IgD-negative memory B cell (primary cell): Measurements from ENCODE around the gene RNU1-2. TPM values are rescaled to one million over a fixed set of nuclear protein-coding genes. Genes with fewer than 3 reads are reported as not detected.
A peak's percentile ranks its signal among the peaks of the same experiment; 100 is the strongest.
"Not testable (repeated sequence)": the region's sequence is repeated elsewhere in the genome, so short reads cannot be mapped to it uniquely, and the experiment has no call there.

Experiments used
- H3K27ac Mint-ChIP-seq, 3 donors: one replicate each; pipeline ENCODE4 v1.8.0; 2020 to 2022; ENCODE audit warnings: mild to moderate bottlenecking in 3 of 3, mixed read lengths in 3 of 3, moderate library complexity in 1 of 3
- H3K27me3 Mint-ChIP-seq: one replicate; pipeline ENCODE4 v1.8.0; 2021; ENCODE audit warnings: mixed read lengths
- H3K36me3 Mint-ChIP-seq: one replicate; pipeline ENCODE4 v1.8.0; 2020; ENCODE audit warnings: mild to moderate bottlenecking, mixed read lengths
- H3K4me1 Mint-ChIP-seq, 3 donors: one replicate each; pipeline ENCODE4 v1.8.0; 2020 to 2022; ENCODE audit warnings: mixed read lengths in 3 of 3, mild to moderate bottlenecking in 1 of 3
- H3K4me3 Mint-ChIP-seq, 4 donors: one replicate each; pipeline ENCODE4 v1.8.0; 2020 to 2022; ENCODE audit warnings: mild to moderate bottlenecking in 4 of 4, mixed read lengths in 4 of 4, moderate library complexity in 3 of 4
- H3K9me3 Mint-ChIP-seq, 3 donors: one replicate each; pipeline ENCODE4 v1.8.0; 2020 to 2021; ENCODE audit warnings: mixed read lengths in 3 of 3, mild to moderate bottlenecking in 1 of 3
- polyA plus RNA-seq: library from polyadenylated mRNA; unstranded; fragments of 300-500 nt; fragmentation: Illumina TruSeq; gene quantifications from one replicate; pipeline ENCODE4 v1.2.3, GENCODE V29; 2021

The RNU1-2 gene
- polyA plus RNA-seq, 1 donor from 2014 or later = not detected

GRCh38 chr1:16913181-16913832 is 17.5 kb downstream of the RNU1-2 start:
- H3K4me1 Mint-ChIP-seq = peaks cover 16 to 28% (median 19%) of the 10 kb centered on the region in 3 donors
- H3K27ac Mint-ChIP-seq = peak overlapping the region; percentile 61 to 88 (median 77)
- H3K9me3 Mint-ChIP-seq = no peaks in the 10 kb centered on the region

GRCh38 chr1:16913833-16914662 is 18.3 kb downstream of the RNU1-2 start:
- H3K9me3 Mint-ChIP-seq = no peaks in the 10 kb centered on the region
- peaks cover 16 to 28% (median 19%) of the 10 kb centered on the region in 3 donors for H3K4me1 Mint-ChIP-seq
- peak overlapping the region; percentile 87 to 95 (median 91) for H3K4me3 Mint-ChIP-seq
- H3K27me3 Mint-ChIP-seq = peaks cover 2% of the 10 kb centered on the region
- H3K36me3 Mint-ChIP-seq = no peaks in the 10 kb centered on the region
- H3K27ac Mint-ChIP-seq = peak overlapping the region in 2 of 3 donors; percentile 61 to 88

More at GRCh38 chr1:16913181-16913832, 17.5 kb downstream of the RNU1-2 start:
- Mint-ChIP-seq H3K27me3 (peaks cover 2% of the 10 kb centered on the region), H3K4me3 (peak overlapping the region; percentile 82 to 94 (median 88)), H3K36me3 (no peaks in the 10 kb centered on the region)

- peak overlapping the region; percentile 8 to 91 (median 30) for H3K27ac Mint-ChIP-seq
- H3K36me3 Mint-ChIP-seq, H3K27me3 Mint-ChIP-seq, H3K9me3 Mint-ChIP-seq: not testable (repeated sequence)
- peak overlapping the region; percentile 68 to 95 (median 90) for H3K4me3 Mint-ChIP-seq
- peaks cover 11 to 28% (median 17%) of the 10 kb centered on the region in 3 donors for H3K4me1 Mint-ChIP-seq
Measured at GRCh38 chr1:16914928-16915626, 19.3 kb downstream of the RNU1-2 start.

DNA sequence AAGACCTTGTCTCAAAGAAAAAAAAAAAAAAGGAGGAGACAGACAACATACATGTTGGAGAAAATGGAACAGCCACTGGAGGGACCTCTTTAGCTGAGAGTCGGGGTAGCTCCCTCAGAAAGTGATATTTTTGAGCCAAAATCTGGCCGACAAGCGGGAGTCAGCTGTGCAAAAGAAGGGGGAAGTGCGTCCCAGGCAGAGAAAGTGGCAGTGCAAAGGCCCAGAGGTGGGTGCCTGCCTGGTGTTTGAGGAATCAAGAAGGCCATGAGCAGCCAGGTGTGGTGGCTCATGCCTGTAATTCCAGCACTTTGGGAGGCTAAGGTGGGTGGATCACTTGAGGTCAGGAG is 19.8 kb downstream of the RNU1-2 start:
- Mint-ChIP-seq H3K4me3 (peak overlapping the region; percentile 5 to 87 (median 76)), H3K36me3 (no peaks in the 10 kb centered on the region), H3K27me3 (peaks cover 2% of the 10 kb centered on the region), H3K9me3 (no peaks in the 10 kb centered on the region), H3K27ac (peak overlapping the region in 2 of 3 donors; percentile 8 to 30), H3K4me1 (peaks cover 11 to 28% (median 17%) of the 10 kb centered on the region in 3 donors)

- Mint-ChIP-seq H3K4me3 (peak overlapping the region in 3 of 4 donors; percentile 5 to 68 (median 66)), H3K27ac (peak overlapping the region in 1 of 3 donors; percentile 8), H3K4me1 (peaks cover 11 to 32% (median 17%) of the 10 kb centered on the region in 3 donors)
- not testable (repeated sequence) for H3K27me3 Mint-ChIP-seq, H3K36me3 Mint-ChIP-seq, H3K9me3 Mint-ChIP-seq
Measured at GRCh38 chr1:16916036-16916880, 20.5 kb downstream of the RNU1-2 start.

GRCh38 chr1:16918371-16918770 is 22.6 kb downstream of the RNU1-2 start:
- Mint-ChIP-seq H3K27me3 (peaks cover 17% of the 10 kb centered on the region), H3K36me3 (no peaks in the 10 kb centered on the region), H3K9me3 (no peaks in the 10 kb centered on the region), H3K27ac (no peak overlapping the region), H3K4me3 (peak overlapping the region in 1 of 4 donors; percentile 55), H3K4me1 (peaks cover 5 to 27% (median 11%) of the 10 kb centered on the region in 3 donors)

DNA sequence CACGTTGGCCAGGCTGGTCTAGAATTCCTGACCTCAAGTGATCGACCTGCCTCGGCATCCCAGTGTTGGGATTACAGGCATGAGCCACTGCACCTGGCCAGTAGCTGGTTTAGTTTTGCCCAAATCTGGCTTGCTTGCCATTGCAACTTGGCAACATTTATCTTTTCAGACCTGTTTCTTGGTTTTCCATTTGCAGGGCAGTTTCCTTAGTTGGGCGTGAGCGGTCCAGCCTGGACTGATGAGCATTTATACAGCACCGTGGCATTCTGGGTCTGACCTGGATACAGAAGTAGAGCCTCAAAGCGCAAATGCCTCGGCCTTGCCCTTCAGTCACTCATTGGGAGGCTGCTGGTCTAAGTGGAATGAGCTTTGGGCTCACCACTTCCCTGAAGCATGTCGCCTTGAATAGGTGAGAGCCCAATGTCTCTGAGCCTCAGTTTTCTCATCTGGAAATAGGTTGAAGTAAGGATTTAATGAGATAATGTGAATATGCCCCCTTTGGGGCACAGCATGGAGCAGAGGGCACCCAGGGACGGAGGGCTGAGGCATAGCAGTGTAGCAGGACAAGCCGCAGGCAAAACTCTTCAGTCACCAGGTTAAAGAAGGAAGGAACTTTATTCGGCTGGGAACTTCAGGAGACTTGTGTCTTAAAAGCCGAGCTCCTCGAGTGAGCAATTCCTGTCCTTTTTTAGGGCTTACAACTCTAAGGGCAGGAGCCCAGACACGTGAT is 23.3 kb downstream of the RNU1-2 start:
- H3K4me3 Mint-ChIP-seq = peak overlapping the region in 1 of 4 donors; percentile 37
- peaks cover 5 to 23% (median 11%) of the 10 kb centered on the region in 3 donors for H3K4me1 Mint-ChIP-seq
- H3K27ac Mint-ChIP-seq, H3K9me3 Mint-ChIP-seq, H3K36me3 Mint-ChIP-seq: not testable (repeated sequence)
- peaks cover 17% of the 10 kb centered on the region for H3K27me3 Mint-ChIP-seq

DNA sequence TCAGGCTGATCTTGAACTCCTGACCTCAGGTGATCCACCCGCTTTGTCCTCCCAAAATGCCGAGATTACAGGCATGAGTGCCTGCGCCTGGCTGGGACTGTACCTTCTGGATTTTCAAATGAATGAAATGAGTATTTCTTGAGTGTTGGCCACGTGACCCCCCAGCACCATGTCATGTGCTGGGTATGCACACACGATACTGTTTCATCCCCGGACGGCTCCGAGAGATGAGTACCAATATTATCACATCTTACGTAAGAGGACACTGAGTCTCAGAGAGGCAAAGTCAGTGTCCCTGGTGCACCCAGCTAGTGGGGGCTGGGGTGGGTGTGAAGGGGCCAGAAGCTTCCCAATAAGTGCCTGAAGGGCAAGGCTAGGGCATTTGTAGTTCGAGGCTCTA is 25.2 kb downstream of the RNU1-2 start:
- H3K27ac Mint-ChIP-seq = no peak overlapping the region
- no peaks in the 10 kb centered on the region for H3K9me3 Mint-ChIP-seq
- no peaks in the 10 kb centered on the region for H3K36me3 Mint-ChIP-seq
- H3K4me1 Mint-ChIP-seq = peaks cover 5 to 17% (median 5%) of the 10 kb centered on the region in 3 donors
- peak overlapping the region in 1 of 4 donors; percentile 84 for H3K4me3 Mint-ChIP-seq
- peaks cover 22% of the 10 kb centered on the region for H3K27me3 Mint-ChIP-seq

DNA sequence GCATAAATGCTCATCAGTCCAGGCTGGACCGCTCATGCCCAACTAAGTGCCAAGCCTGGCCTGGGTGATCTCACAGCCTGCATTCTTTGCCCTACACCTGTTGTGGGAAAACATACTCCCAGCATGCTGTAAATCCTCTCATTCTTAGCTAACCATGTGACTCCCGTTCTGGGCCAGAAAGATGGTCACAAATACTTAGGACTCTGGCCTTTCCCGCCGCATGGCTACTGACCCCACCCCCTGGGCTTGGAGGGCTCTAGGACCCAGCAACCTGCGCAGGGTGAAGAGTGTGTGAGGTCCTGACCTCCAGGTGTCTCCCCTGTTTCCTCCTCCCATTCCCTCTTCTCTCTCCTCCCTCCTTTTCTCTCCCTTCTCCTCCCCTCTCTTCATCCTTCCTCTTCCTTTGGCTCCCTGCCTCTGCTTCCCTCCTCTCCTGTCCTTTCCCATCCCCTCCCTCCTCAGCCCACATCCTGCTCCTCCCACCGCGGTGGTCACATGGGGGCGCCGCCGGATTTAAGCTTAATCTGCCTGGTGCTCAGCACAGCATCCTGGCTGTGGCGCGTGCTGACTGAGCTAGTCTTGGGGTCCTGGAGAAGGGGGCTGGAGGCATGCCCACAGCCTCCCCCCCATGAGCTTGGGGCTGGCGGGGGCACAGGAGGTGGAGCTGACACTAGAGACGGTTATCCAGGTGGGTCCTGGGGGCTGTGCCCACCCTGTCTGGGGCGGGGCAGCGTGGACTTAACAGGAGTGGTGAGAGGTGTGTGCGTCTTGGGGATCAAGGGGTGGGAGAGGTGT is 25.8 kb downstream of the RNU1-2 start, which contains the start of gene CROCC:
CROCC (plus strand) TSS at position 541 of the 795 bp plus-strand sequence; CDS start at position 629, 88 bp downstream.
- Mint-ChIP-seq H3K27me3 (peaks cover 24% of the 10 kb centered on the region), H3K27ac (no peak within 1 kb of the TSS), H3K36me3 (no peaks in the 10 kb centered on the region), H3K9me3 (no peaks in the 10 kb centered on the region), H3K4me1 (peaks cover 3 to 15% (median 5%) of the 10 kb centered on the region in 3 donors), H3K4me3 (peak within 1 kb of the TSS in 3 of 4 donors; percentile 41 to 84 (median 70))

- H3K36me3 Mint-ChIP-seq = no peaks in the 10 kb centered on the region
- H3K27ac Mint-ChIP-seq = no peak overlapping the region
- H3K4me3 Mint-ChIP-seq = no peak overlapping the region
- no peaks in the 10 kb centered on the region for H3K9me3 Mint-ChIP-seq
- H3K4me1 Mint-ChIP-seq = peaks cover 5 to 15% (median 7%) of the 10 kb centered on the region in 3 donors
- H3K27me3 Mint-ChIP-seq = peaks cover 24% of the 10 kb centered on the region
Measured at GRCh38 chr1:16922466-16922865, 26.7 kb downstream of the RNU1-2 start.

DNA sequence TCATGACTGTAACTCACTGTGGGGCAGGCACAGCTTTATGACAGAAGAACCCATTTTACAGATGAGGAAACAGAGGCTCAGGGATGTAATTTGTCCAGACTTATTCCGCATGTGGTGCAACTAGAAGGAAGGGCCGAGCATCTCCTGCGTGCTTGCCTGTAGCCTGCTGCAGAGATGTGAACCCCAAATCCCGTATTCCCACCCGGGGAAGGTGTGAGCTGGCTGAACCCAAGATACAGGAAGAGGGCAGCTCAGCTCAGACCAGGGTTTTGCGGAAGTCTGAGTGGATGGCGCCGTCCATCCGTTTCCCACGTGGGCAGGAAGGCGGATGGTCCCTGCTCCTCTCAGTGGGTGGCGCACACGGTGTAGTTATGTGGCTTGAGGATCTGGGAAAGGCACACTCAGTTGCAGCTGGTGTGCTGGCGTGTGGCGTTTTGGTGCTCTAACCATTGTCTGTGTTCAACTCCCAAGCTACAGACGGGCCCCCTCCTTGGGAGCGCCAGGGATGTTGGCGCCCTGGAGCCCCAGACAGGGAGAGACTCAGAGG is 27.2 kb downstream of the RNU1-2 start:
- no peak overlapping the region for H3K4me3 Mint-ChIP-seq
- no peaks in the 10 kb centered on the region for H3K36me3 Mint-ChIP-seq
- no peaks in the 10 kb centered on the region for H3K9me3 Mint-ChIP-seq
- peaks cover 5 to 15% (median 7%) of the 10 kb centered on the region in 3 donors for H3K4me1 Mint-ChIP-seq
- H3K27ac Mint-ChIP-seq = no peak overlapping the region
- H3K27me3 Mint-ChIP-seq = peaks cover 24% of the 10 kb centered on the region

- H3K4me1 Mint-ChIP-seq = peaks cover 5 to 17% (median 7%) of the 10 kb centered on the region in 3 donors
- H3K27ac Mint-ChIP-seq = no peak overlapping the region
- H3K36me3 Mint-ChIP-seq = no peaks in the 10 kb centered on the region
- H3K27me3 Mint-ChIP-seq = peaks cover 24% of the 10 kb centered on the region
- H3K9me3 Mint-ChIP-seq = no peaks in the 10 kb centered on the region
- H3K4me3 Mint-ChIP-seq = peak overlapping the region in 1 of 4 donors; percentile 35
Measured at GRCh38 chr1:16924216-16924918, 28.6 kb downstream of the RNU1-2 start.
